ENCODE data around the gene NOL3. TPM values are rescaled to one million over a fixed set of nuclear protein-coding genes. Genes with fewer than 3 reads are reported as not detected.

Gene NOL3
- total and polyA plus RNA-seq, 8 donors = 15.2 to 119 (median 22.7) TPM

DNA sequence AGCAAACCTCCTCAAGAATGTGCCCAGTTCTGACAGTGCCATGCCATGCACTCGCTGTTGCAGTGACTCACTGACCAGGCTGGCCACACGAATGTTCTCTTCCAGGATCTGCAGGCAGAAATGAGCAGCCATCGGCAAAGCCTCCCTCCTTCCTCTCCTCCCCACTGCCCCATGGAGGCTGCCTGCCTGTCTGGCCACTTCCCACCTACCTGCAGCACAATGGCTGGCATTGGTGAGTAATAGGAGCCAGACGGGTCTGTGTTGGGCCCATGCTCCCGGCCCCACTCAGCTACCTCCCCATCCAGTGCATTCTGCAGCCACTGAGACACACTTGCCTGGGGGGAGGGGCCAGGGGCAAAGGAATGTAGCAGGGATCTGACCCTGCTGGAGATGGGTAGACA is 16.2 kb downstream of the NOL3 start:
- WGBS, 2 donors = 40 to 60% methylated on average over 5 of the region's 5 CpGs
- Histone ChIP-seq H3K9me3 (no peaks in the 10 kb centered on the region), H3K36me3 (no peaks in the 10 kb centered on the region), H3K4me1 (peaks cover 8 to 18% (median 16%) of the 10 kb centered on the region in 3 donors), H3K27me3 (no peaks in the 10 kb centered on the region), H3K4me3 (no peak overlapping the region), H3K27ac (no peak overlapping the region)
- DNase-seq = no peak
- FAIRE-seq = no peak
- no peak for ATAC-seq
- TF ChIP-seq, protein P1, sequence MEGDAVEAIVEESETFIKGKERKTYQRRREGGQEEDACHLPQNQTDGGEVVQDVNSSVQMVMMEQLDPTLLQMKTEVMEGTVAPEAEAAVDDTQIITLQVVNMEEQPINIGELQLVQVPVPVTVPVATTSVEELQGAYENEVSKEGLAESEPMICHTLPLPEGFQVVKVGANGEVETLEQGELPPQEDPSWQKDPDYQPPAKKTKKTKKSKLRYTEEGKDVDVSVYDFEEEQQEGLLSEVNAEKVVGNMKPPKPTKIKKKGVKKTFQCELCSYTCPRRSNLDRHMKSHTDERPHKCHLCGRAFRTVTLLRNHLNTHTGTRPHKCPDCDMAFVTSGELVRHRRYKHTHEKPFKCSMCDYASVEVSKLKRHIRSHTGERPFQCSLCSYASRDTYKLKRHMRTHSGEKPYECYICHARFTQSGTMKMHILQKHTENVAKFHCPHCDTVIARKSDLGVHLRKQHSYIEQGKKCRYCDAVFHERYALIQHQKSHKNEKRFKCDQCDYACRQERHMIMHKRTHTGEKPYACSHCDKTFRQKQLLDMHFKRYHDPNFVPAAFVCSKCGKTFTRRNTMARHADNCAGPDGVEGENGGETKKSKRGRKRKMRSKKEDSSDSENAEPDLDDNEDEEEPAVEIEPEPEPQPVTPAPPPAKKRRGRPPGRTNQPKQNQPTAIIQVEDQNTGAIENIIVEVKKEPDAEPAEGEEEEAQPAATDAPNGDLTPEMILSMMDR (IDR thresholded peaks at IDR 0.05) = no peak
- intact Hi-C loops (cut with DNase I) = loop anchor here in 1 of 3 donors (10.0 kb wide), 1 partner anchor 172 kb away; no protein-coding TSS in a partner anchor

DNA sequence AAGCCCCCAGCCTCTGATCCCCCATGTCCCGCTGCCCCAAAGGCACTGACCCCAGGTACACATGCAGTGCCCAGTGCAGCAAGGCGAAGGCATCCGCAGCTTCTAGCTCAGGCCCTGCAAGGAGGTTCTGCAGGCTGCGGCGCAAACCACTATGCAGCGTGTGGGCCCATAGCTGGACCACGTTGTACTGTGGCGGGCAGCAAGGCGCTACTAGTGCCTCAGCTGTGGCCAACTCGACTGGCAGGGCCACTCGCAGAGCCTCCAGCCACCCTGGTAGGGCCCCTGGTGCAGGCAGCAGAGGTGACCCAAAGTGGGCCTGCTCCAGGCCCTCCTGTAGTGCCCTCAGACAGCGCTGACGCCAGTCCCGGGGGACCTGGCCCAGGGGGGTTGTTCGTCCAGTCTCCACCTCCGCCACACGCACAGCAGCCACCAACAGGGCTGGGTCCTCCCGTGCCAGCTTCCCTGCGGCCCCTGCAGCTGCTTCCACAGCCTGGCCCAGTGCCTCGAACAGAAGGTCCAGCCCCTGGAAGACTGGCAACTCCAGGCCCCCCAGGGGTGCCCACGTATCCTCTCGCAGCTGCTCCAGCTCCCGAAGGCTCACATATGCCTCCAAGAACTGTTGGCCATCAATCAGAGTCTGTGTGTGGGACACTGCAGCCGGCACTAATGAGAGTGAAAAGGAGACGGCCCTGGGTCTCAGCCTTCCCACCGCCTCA is 17.0 kb downstream of the NOL3 start:
- Histone ChIP-seq H3K4me3 (no peak overlapping the region), H3K9me3 (no peaks in the 10 kb centered on the region), H3K36me3 (no peaks in the 10 kb centered on the region), H3K27ac (no peak overlapping the region), H3K4me1 (peaks cover 10 to 20% (median 18%) of the 10 kb centered on the region in 3 donors), H3K27me3 (no peaks in the 10 kb centered on the region)
- TF ChIP-seq, protein P1 (IDR thresholded peaks at IDR 0.05) = no peak
- 74 to 77% methylated on average over 26 of the region's 26 CpGs for WGBS, 2 donors
- intact Hi-C loops (cut with DNase I) = loop anchor here in 1 of 3 donors (10.0 kb wide), 1 partner anchor 173 kb away; no protein-coding TSS in a partner anchor
- FAIRE-seq (no peak), ATAC-seq (no peak), DNase-seq (peak in 2 of 6 donors; percentile 35 to 76)

DNA sequence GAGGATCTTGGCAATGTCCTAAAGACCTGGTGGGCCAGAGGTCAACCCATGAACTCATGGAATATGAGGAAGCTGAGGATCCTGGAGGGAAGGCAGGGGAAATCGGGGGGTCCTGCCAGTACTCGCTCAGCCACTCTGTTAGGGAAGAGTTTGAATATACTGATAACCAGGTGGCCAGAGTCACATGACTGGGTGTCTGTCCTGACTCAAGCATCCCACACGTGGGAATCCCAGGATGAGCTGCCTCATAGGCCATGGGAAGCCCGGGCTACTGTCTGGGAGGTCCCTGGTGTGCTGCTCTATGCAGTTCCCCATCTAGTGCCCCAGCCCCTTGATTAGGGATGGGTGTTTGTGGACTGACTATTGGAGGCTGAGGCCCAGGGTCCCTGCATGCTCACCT is 18.0 kb downstream of the NOL3 start:
- 75 to 81% methylated on average over 4 of the region's 4 CpGs for WGBS, 2 donors
- ATAC-seq (no peak), DNase-seq (no peak), FAIRE-seq (no peak)
- intact Hi-C loops (cut with DNase I) = loop anchor here in 1 of 3 donors (10.0 kb wide), 1 partner anchor 174 kb away; no protein-coding TSS in a partner anchor
- no peaks in the 10 kb centered on the region for H3K36me3 ChIP-seq
- H3K4me1 ChIP-seq = peaks cover 16 to 22% (median 20%) of the 10 kb centered on the region in 3 donors
- no peak overlapping the region for H3K4me3 ChIP-seq
- H3K9me3 ChIP-seq = no peaks in the 10 kb centered on the region
- H3K27me3 ChIP-seq = no peaks in the 10 kb centered on the region
- no peak overlapping the region for H3K27ac ChIP-seq
- TF ChIP-seq, protein P1 (IDR thresholded peaks at IDR 0.05) = no peak

DNA sequence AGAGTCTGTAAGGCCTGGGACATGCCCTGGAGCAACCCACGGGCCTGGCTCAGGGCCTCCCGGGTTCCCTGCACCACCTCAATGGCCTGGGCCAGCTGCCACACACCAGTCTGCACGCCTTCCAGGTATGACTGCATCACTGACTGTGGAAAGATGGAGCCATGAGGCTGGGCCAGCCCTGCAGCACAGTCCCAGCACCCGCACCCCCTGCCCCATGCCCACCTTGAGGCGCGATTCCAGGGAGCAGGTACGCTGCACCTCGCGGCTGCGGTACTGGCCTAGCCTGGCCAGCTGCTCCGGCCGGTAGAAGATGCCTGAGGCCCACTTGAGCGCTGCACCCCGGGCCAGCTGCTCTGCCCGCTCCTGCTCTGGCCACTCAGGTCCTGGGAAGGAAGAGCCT is 18.5 kb downstream of the NOL3 start:
- ATAC-seq (no peak), DNase-seq (peak in 2 of 6 donors; percentile 40 to 75), FAIRE-seq (no peak)
- Histone ChIP-seq H3K4me3 (no peak overlapping the region), H3K36me3 (no peaks in the 10 kb centered on the region), H3K4me1 (peaks cover 18 to 27% (median 22%) of the 10 kb centered on the region in 3 donors), H3K27me3 (no peaks in the 10 kb centered on the region), H3K9me3 (no peaks in the 10 kb centered on the region), H3K27ac (no peak overlapping the region)
- TF ChIP-seq, protein P1 (IDR thresholded peaks at IDR 0.05) = no peak
- intact Hi-C loops (cut with DNase I) = loop anchor here in 1 of 3 donors (10.0 kb wide), 1 partner anchor 174 kb away; no protein-coding TSS in a partner anchor
- WGBS, 2 donors = 86 to 89% methylated on average over 15 of the region's 15 CpGs

DNA sequence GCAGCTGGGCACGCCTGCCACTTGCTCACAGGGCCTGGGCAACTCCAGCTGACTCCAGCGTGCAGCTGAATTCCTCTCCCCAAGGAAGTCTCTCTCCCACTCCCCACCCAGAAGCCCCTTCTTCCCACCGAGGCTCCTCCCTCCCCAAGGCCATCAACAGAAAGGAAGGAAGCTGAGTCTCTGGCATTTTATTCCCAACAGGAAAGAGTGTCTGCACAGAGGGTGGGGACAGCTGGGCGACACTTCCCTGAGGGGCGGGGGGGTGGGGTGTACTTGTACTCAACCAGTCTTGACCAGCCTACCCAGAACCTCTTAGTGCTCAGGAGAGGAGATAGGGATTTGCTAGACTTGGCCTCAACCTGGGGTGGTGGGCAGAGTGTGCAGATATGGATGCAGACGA is 19.7 kb downstream of the NOL3 start, which contains the start of gene EXOC3L1:
Gene EXOC3L1, minus strand, starts transcription at position 96 of the 400 bp plus-strand sequence. CDS start 460 bp downstream, outside the sequence.
- H3K4me3 ChIP-seq = no peak within 1 kb of the TSS
- H3K27me3 ChIP-seq = no peaks in the 10 kb centered on the region
- DNase-seq (no peak), ATAC-seq (no peak), FAIRE-seq (no peak)
- peaks cover 0 to 5% (median 3%) of the 10 kb centered on the region in 3 donors for H3K36me3 ChIP-seq
- intact Hi-C loops (cut with DNase I) = no loop called here
- TF ChIP-seq, protein P1 (IDR thresholded peaks at IDR 0.05) = no peak
- 37 to 47% methylated on average over 6 of the region's 6 CpGs for WGBS, 2 donors
- H3K4me1 ChIP-seq = peaks cover 16 to 22% (median 21%) of the 10 kb centered on the region in 3 donors
- no peak within 1 kb of the TSS for H3K27ac ChIP-seq
- no peaks in the 10 kb centered on the region for H3K9me3 ChIP-seq
